Astrocyte of the hippocampus (primary cell): ENCODE measurements around the gene NTN5.
"Not testable (repeated sequence)": the region's sequence is repeated elsewhere in the genome, so short reads cannot be mapped to it uniquely, and the experiment has no call there.

Experiments used
- DNase-seq: peaks from one replicate; pipeline ENCODE4 v3.0.0; 2011; ENCODE audit warnings: low read depth, low spot score

Gene NTN5, protein sequence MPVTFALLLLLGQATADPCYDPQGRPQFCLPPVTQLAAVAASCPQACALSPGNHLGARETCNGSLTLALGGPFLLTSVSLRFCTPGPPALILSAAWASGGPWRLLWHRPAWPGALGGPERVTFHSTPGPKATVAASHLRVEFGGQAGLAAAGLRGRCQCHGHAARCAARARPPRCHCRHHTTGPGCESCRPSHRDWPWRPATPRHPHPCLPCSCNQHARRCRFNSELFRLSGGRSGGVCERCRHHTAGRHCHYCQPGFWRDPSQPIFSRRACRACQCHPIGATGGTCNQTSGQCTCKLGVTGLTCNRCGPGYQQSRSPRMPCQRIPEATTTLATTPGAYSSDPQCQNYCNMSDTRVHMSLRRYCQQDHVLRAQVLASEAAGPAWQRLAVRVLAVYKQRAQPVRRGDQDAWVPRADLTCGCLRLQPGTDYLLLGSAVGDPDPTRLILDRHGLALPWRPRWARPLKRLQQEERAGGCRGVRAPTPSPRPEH

DNA sequence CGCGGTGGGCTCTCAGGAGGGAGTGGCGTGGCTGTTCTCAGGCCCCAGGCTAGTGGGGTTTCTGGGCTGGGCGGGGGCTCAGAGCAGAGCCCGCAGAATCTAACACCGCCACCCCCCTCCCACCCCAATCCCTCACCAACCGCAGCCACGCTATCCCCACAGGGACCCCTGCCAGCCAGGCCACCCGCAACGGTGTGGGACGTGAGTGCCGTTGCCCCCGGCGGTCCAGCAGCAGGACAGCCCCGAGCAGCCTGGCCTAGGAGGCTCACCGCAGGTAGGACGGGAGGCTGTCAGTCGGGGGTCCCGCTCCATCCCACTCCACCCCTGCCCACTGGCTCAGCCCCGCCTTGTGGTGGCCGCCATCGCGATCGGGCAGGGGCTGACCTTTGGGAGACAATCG lies at the start of gene NTN5:
NTN5 (minus strand) TSS at position 24 of the 400 bp plus-strand sequence. CDS start 2,031 bp downstream, outside the sequence.
- DNase-seq, result no peak

DNA sequence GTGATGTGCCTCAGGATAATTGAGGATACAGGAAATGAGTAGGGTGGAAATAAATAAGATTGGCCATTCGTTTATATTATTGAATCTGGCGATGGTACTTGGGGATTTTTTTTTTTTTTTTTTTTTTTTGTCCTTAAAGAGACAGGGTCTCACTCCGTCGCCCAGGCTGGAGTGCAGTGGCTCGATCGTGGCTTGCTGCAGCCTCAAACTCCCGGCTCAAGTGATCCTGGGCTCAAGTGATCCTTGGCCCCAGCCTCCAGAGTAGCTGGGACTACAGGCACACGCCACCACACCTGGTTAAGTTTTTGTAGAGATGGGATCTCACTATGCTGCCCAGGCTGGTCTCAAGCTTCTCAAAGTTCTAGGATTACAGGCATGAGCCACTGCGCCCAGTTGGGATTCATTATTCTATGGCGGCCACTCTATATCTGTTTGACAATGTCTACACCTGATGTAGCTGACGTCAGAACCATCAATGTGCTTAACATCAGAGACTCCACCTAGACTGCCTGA lies 49.4 kb upstream of the NTN5 start:
- DNase-seq, result no peak

DNA sequence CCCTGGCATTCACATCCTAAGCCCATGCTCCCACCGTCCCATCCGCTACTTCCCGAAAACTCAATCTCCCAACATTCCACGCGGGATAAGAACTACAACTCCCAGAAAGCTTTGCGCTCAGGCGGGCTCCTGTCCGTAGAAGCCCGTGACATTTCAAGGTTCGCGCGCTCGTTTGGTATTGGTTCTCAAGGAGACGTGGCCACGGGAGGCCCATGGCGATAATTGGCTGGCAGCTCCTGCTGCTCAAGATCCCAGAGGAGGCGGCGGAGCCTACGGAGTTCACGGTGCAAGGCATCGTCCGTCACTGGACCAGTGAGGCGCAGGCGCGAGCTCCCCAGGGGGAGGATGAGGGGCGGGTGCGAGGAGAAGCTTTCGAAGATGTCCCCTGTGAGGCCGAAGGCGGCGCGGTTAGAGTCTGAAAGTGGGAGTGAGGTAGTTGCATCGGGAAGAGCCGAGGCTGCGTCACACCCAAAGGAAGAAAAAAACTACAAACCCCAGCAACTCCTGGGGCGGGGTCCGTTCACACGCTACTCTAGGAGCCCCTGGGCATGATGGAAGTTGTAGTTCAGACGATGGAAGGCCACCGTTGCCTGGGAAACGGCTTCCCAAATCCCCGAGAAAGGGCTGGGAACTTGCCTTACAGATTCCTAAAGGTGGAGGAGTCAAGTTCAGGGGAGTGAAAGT lies 47.9 kb upstream of the NTN5 start:
- peak; percentile 100 for DNase-seq

DNA sequence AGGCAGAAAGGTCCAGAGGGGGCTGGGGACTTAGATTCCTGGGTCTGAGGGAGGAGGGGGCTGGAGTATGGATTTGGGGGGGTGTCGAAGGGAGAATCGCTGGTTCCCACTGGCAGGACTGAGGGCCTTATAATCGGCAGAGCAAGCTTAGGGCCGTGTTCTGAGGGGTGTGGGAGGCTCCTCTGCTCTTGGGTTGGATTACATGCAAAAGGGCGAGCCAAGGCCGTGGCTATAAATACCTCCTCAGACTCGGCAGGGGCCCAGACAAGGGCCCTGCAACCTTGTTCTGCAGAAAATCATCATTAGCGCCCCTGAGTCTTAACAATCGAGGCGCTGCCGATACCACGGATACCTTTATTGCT lies 47.4 kb upstream of the NTN5 start:
- DNase-seq, result no peak

DNA sequence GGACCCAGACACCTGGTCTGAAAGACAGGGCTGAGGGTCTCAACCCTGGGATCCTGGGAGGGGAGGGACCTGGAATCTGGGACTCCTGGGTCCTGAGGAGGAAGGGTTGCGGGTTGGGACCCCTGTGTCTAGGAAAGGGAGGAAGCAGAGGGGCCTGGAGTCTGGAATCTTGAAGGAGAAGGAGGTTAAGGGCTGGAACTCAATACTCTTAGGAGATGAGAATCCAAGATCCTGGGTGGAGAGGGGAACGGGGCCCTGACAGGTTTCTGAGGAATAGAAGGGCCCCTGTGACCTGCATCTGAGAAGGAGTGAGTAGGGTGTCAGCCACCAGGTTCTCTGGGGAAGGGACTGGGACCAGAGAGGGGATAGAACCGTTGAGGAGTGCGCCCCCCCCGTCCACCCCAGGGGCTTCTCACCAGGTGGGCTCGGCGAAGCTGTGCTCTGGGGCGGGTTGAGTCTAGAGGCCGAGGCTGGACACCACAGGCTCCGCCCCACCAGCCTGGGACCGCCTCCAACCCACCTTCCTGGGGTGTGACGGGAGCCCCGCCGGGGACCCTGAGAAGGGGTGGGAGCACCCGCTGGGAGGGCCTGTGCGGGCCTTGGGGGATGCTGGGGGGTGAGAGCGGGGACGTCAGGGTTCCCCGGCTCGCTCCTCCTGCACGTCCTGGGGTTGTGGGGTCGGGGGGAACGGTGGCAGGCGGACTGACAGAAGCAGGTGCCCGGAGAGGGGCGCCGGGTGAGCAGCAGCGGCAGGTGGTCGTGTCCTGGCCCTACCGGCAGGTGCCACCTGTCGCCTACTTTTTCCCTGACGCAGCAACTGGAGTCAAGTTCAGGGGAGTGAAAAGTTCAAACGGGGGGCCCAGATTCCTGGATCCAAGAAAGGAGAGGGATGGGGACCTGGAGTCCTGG lies 46.7 kb upstream of the NTN5 start, which contains the start of gene MAMSTR:
MAMSTR (minus strand) TSS at position 463 of the 909 bp plus-strand sequence. CDS start 694 bp downstream, outside the sequence.
- no peak for DNase-seq

DNA sequence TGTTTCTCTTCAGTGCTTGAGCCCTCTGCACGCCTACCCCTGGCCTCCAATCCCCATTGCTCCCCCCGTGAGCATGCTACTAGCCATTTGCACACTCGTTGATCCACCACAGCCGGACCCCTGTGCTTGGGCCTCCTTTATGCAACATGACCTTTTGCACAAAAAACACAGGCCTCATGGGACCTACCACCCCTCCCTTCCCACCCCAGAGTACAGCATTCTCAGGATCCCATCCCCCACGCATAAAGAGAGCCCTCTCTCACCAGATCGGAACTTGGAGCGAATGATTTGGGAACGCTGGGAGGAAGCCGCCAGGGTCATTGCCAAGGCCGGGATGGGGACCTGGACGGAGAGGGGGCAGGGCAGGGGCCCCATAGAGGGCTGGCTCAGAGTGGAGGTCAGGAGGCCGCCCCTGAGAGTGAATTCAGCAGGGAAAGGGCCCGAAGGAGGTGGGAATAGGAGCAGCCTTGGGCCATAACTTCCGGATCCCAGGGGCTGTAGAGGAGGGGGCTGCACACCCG lies 46.0 kb upstream of the NTN5 start:
- DNase-seq, result no peak

DNA sequence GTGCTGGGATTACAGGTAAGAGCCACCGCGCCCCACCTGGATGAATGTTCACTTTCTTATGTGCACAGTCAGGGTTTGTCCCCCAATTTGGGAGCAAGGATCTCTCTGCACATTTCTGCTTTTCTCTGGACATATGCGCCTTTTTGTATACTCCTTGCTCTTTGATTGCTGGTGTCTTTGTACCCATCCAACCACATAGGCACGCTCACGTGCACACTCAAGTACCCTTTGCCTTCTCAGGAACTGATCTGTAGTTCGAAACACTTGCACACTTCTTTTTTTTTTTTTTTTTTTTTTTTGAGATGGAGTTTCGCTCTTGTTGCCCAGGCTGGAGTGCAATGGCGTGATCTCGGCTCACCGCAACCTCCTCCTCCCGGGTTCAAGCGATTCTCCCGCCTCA lies 45.3 kb upstream of the NTN5 start:
- not testable (repeated sequence) for DNase-seq

DNA sequence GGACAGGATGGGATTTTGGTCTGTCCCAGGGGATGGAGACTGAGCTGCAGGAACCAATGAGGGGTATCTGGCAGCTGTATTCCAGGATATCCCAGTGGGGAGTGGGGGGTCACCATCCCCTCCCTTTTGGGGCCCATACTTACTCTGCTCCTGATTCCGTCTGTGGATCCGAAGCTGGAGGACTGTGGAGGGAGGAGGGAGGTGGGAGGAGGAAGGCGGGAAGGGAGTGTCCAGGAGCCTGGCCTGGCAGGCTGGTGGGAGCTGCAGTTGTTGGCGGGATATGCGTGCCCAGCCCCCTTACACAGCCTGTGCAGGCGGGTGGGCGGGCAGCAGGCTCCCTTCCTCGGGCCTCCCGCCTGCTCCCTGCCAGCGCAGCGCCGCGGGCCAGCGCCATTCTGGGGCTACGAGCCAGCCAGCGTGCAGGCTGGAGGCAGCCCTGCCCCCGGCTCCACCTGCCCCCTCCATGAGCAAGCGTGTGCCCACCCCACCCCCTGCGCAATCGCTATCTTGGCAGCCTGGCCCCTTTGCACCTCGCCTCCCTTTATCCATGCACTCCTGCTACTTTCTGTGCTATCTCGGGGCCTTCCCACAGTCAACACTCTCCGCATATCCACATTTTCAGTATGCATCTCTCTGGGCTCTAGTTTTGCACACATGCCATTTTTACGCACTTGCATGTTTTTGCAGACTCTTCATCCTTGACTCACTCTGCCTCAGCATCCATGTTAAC lies 43.9 kb upstream of the NTN5 start:
- DNase-seq, result peak; percentile 65

DNA sequence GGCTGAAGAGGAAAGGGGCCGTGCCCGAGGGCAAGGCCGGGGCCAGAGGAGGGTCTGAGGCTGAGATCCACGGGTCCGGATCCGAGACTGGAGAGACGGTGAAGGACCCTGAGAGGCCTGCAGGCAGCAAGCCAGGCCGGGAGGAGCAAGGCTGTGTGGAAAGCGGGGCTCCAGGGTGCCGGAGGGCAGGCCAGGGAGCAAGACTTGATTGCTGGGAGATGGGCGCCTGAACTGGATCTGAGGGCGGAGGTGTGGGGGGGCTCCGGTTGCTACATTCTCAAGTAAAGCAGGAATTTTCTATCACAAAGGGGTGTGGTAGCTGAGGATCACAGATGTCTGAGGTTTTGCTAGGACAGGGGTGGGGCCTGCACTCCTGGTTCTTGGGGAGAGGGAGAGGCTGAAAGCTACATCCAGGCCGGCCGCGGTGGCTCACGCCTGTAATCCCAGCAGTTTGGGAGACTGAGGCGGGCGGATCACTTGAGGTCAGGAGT lies 42.9 kb upstream of the NTN5 start:
- DNase-seq, result no peak

DNA sequence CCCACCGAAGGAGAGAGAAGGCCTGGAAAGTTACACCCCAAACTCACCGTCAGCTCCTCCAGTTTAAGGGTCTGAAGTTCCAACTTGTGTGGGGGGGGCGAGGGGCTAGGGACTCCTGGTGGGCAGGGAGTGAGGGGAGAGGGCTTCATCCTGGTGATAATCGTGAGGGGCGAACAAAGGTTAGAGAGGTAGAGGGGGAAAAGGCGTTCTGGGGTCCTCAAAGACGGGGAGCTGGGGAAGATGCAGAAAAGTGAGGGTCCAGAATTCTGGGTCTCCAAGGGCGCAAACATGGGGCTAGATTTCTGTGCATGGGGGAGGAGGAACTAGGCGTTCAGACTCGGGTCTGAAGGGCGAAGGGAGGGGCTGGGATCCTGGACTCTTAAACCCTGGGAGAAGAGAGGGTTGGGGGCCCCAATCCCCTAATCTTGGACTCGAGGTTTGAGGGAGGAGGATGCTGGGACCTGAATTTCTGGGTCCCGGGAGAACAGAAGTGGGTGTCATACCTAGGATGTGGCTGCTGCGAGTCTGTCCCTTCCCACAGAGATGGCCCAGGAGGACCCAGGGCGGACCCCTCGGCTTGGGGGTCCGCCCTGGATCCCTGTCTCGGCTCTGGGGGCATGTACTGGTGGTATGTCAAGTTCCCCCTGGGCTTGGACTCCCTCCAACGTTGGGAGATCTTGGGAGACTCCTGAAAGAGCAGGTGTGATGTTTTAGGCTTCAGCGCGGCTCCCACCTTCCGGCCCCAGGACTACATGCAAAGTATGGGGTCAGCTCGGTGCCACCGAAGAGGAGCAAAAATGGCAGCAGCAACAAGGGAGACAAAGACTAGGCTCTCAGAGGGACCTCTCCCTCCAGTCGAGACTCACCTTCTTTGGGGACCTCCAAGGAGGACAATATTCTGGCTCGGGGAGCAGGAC lies 42.2 kb upstream of the NTN5 start:
- DNase-seq, result no peak

DNA sequence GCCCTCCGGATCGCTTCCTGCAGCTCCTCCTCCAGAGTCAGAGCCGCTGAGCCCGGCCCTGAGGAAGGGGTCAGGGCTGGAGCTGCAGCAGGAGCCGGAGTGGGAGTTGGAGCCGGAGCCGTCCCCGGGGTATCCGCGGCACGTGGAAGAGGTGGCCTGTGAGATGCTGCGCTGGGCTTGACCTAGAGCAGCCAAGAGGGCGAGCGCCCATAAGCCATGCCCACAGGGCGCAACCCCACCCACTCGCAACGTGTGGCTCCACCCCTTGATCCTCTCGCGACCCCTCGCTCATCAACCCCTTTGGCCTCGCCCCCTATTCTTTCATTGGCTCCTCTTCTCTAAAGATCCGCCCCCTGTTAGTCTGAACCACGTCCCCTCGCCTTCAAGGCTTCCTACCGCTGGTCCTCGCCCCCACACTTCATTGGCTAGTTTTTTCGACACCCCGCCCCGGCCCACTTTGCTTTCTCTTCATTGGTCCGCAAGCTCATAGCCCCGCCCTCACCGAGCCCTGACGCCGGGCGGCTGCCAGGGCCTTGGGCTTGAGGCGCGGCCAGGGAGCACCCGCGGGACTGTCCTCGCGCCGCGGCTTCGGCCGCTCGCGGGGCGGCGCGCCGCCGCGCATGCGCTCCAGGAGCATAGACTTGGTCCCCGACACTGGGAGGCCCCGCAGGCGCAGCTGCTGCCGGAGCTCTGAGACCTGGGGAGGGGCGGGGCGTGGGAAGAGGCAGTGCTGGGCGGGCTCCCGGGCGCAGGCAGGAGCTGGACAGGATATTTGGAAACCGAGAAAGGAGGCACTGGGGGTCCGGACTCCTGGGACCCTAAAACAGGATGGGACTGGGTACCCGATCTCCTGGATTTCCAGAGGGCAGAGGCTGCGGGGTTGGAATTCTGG lies 41.3 kb upstream of the NTN5 start:
- peak; percentile 100 for DNase-seq

DNA sequence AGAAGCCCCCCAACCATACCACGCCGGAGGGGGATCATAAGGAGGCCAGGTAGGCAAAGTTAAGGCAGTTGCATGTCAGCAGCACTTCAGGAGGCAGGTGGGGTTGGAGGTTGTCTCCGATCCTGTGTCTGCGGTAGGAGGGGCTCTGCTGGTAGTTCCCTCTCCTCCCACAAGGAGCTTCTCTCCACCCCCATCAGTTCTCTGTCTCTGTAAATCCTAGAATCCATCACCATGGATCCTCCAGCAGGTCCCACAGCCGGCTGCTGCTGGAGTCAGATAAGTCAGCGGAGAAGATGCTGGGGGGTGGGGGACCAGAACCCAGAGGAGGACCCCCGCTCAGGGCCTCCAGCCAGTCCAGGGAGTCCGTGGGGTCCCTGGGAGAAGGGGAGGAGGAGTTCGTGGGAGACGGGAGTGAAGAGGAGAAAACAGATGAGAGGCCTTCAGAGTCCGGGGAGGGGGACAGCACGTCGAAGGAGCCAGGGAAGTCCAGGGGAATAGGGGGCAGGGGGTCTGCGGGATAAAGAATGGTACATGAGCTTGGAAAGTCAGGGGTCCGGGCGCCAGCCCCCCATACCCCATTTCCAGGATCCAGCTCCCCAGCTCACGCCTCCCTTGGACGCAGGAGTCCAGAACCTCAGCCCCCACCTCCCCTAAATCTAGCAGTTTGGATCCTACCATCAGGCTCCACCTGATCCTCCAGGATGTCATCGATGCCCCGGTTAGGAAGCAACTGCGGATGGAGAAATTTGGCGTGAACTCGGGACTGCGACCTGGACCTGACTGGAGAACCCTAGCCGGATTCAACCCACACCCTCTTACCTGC lies 40.4 kb upstream of the NTN5 start:
- DNase-seq, result peak; percentile 42

DNA sequence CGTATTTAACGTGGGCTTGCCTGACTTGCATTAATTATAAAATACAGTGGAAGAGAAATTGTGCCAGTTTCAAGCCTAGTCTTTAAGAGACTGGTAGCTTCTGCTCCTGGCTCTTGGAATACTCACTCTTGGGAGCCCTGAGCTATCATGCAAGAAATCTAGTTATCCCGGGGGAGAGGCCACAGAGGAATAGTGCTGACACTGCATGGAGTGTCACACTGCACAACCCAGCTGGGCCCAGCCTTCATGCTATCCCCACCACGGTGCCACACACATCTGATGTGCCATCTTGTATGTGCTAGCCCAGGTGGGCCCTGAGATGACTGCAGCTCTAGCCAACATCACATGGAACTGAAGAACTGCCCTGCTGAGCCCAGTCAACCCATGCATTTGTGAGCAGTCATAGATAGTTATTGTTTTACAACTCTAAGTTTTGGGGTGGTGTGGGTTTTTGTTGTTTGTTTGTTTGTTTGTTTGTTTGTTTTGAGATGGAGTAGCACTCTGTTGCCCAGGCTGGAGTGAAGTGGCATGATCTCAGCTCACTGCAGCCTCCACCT lies 38.4 kb upstream of the NTN5 start:
- DNase-seq, result no peak

DNA sequence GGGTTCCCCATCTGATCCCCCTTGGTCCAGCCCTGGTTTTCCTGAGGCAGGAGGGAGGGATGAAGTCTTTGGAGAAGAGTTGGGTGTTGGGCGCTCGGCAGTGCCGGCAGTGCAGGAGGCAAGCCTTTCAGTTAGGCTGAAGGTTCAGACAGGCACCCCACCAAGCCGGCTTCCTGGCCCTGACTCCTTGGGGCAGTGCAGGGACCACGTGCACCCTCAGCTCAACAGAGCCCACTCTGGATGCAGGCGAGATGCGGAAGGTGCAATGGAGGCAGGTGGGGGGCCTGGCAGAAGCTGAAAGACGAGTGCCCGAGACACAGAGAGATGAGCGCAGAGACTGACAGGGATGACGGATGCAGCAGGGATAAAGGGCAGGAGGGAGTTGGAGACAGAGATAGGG lies 35.7 kb upstream of the NTN5 start:
- no peak for DNase-seq

DNA sequence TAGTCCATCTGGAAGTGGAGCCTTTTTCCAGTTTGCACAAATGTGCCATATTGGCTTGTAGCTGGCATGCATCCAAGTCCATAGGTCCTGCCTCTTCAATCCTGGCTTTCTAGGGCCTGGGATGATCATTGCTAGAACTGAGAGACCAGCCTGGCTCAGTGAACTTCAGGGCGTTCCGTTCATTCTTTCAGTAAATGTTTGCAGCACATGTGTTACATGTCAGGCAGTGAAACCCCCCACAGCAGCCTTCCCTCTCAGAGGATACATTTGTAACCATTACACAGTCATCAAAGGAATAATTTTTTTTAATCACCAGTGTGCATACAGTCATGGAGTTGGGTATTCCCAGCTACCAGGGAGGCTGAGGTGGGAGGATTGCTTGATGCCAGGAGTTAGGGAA lies 32.6 kb upstream of the NTN5 start:
- DNase-seq, result no peak

DNA sequence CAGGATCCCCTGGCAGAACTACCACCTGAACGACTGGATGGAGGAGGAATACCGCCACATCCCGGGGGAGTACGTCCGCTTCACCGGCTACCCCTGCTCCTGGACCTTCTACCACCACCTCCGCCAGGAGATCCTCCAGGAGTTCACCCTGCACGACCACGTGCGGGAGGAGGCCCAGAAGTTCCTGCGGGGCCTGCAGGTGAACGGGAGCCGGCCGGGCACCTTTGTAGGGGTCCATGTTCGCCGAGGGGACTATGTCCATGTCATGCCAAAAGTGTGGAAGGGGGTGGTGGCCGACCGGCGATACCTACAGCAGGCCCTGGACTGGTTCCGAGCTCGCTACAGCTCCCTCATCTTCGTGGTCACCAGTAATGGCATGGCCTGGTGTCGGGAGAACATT lies 30.5 kb upstream of the NTN5 start:
- DNase-seq, result no peak

DNA sequence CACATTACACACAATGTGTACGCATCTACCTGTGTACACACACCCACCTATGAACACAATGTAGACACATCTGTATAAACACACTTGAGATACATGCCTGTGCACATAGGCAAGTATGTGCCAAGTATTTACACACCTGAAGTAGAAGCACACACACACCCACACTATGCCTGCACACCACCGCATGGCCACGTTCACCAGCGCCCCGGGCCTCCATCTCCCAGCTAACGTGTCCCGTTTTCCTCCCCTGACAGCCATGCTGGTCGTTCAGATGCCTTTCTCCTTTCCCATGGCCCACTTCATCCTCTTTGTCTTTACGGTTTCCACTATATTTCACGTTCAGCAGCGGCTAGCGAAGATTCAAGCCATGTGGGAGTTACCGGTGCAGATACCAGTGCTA lies 29.9 kb upstream of the NTN5 start:
- DNase-seq, result no peak
